Body of pancreas (tissue), 4 donors: ENCODE data around the gene COBLL1. TPM values are rescaled to one million over a fixed set of nuclear protein-coding genes. Genes with fewer than 3 reads are reported as not detected.

ENCODE experiments used
- ATAC-seq: fragments of 150-250 bp; one replicate; pipeline ENCODE4 v1.9.1; 2016
- DNase-seq, 4 donors: peaks; one replicate each; pipeline ENCODE4 v3.0.0-alpha.2; 2019
- H3K27ac ChIP-seq, 4 donors: fragments of 200-600 bp; sonication (generic); 1 replicate in 3 of 4; 2 replicates in 1 of 4; pipeline versions ENCODE4 v1.5.1 to v1.6.1; 2016 to 2019; ENCODE audit warnings: mild to moderate bottlenecking in 1 of 4, mixed read lengths in 1 of 4, moderate library complexity in 1 of 4
- H3K27me3 ChIP-seq, 2 donors: fragments of 200-600 bp; sonication (generic); one replicate each; pipeline ENCODE4 v1.6.0; 2016; ENCODE audit warnings: mild to moderate bottlenecking in 1 of 2
- H3K36me3 ChIP-seq, 2 donors: fragments of 200-600 bp; sonication (generic); replicated peaks in 1 of 2; 2 replicates each; pipeline ENCODE4 v1.5.1; 2016; ENCODE audit warnings: low read depth in 2 of 2; ENCODE audit not compliant: insufficient read depth in 1 of 2
- H3K4me1 ChIP-seq: fragments of 200-600 bp; sonication (generic); one replicate; pipeline ENCODE4 v1.6.0; 2016
- H3K4me3 ChIP-seq, 2 donors: fragments of 200-600 bp; sonication (generic); 1 replicate in 1 of 2; 2 replicates in 1 of 2; pipeline ENCODE4 v1.5.1; 2016 to 2019
- H3K9me3 ChIP-seq, 3 donors: fragments of 200-600 bp; sonication (generic); 1 replicate in 2 of 3; 2 replicates in 1 of 3; pipeline ENCODE4 v1.5.1; 2016
- POLR2A ChIP-seq, 3 donors: fragments of 450-650 bp; IDR thresholded peaks; one replicate each; pipeline ENCODE4 v1.6.1; 2016; ENCODE audit warnings: antibody characterized with exemption in 3 of 3, mild to moderate bottlenecking in 2 of 3
- WGBS, 2 donors: methylation state at CpG; one replicate each; pipeline ENCODE4 v1.1.5; 2017; 5-methylcytosine and 5-hydroxymethylcytosine counted together
- intact Hi-C: fragments of 100-400 bp; cut with DNase I; formaldehyde crosslinking; loops from one replicate; pipeline ENCODE4 v1.15.1; 2023
- total RNA-seq, 2 donors: library from RNA; depleted of rRNA; stranded (reverse); fragments of >200 nt; gene quantifications; one replicate each; pipeline ENCODE4 v1.1.0, GENCODE V29; 2016
- TF ChIP-seq, protein P1 (sequence below), 7 experiments: fragments of 450-650 bp in 4 of 7; fragments of 200-600 bp in 3 of 7; sonication (generic) in 3 of 7; IDR thresholded peaks; one replicate each; pipeline ENCODE4 v1.5.1; 2016 to 2019; ENCODE audit warnings: antibody characterized with exemption in 7 of 7

Gene COBLL1
- total RNA-seq, 2 donors from 2014 or later: 104 to 140 TPM

- no peaks in the 10 kb centered on the region for H3K27me3 ChIP-seq
- no peak for DNase-seq
- 76 to 84% methylated on average over 5 of the region's 5 CpGs for WGBS, 2 donors
- no peak for TF ChIP-seq POLR2A (IDR thresholded peaks at IDR 0.05)
- TF ChIP-seq, protein P1, sequence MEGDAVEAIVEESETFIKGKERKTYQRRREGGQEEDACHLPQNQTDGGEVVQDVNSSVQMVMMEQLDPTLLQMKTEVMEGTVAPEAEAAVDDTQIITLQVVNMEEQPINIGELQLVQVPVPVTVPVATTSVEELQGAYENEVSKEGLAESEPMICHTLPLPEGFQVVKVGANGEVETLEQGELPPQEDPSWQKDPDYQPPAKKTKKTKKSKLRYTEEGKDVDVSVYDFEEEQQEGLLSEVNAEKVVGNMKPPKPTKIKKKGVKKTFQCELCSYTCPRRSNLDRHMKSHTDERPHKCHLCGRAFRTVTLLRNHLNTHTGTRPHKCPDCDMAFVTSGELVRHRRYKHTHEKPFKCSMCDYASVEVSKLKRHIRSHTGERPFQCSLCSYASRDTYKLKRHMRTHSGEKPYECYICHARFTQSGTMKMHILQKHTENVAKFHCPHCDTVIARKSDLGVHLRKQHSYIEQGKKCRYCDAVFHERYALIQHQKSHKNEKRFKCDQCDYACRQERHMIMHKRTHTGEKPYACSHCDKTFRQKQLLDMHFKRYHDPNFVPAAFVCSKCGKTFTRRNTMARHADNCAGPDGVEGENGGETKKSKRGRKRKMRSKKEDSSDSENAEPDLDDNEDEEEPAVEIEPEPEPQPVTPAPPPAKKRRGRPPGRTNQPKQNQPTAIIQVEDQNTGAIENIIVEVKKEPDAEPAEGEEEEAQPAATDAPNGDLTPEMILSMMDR (IDR thresholded peaks at IDR 0.05): no peak
- no peaks in the 10 kb centered on the region for H3K36me3 ChIP-seq
- H3K4me1 ChIP-seq: peaks cover 64% of the 10 kb centered on the region
- H3K27ac ChIP-seq: no peak overlapping the region
- H3K4me3 ChIP-seq: no peak overlapping the region
- intact Hi-C loops: no loop called here
- H3K9me3 ChIP-seq: no peaks in the 10 kb centered on the region
- no peak for ATAC-seq
Measured at GRCh38 chr2:164789968-164790367, 51.7 kb downstream of the COBLL1 start.

- ATAC-seq: no peak
- 74 to 80% methylated on average over 2 of the region's 2 CpGs for WGBS, 2 donors
Measured at GRCh38 chr2:164786787-164787186, 54.8 kb downstream of the COBLL1 start.

GRCh38 chr2:164785457-164785856 lies 56.2 kb downstream of the COBLL1 start:
- no peak overlapping the region for H3K4me3 ChIP-seq
- WGBS, 2 donors: 2 to 17% methylated on average over 1 of the region's 1 CpG
- no peaks in the 10 kb centered on the region for H3K27me3 ChIP-seq
- peaks cover 73% of the 10 kb centered on the region for H3K4me1 ChIP-seq
- DNase-seq (no peak), ATAC-seq (peak; percentile 43)
- H3K9me3 ChIP-seq: no peaks in the 10 kb centered on the region
- H3K27ac ChIP-seq: peak overlapping the region in 1 of 4 donors; percentile 40
- TF ChIP-seq POLR2A (IDR thresholded peaks at IDR 0.05): no peak
- TF ChIP-seq, protein P1 (IDR thresholded peaks at IDR 0.05): no peak
- no peaks in the 10 kb centered on the region for H3K36me3 ChIP-seq
- intact Hi-C loops: no loop called here

More at GRCh38 chr2:164786787-164787186, 54.8 kb downstream of the COBLL1 start:
- Histone ChIP-seq H3K9me3 (no peaks in the 10 kb centered on the region), H3K4me1 (peaks cover 64% of the 10 kb centered on the region), H3K4me3 (no peak overlapping the region), H3K27me3 (no peaks in the 10 kb centered on the region), H3K27ac (no peak overlapping the region), H3K36me3 (no peaks in the 10 kb centered on the region)
- DNase-seq: no peak
- no peak for TF ChIP-seq POLR2A (IDR thresholded peaks at IDR 0.05)
- TF ChIP-seq, protein P1 (IDR thresholded peaks at IDR 0.05): no peak
- intact Hi-C loops: no loop called here

DNA sequence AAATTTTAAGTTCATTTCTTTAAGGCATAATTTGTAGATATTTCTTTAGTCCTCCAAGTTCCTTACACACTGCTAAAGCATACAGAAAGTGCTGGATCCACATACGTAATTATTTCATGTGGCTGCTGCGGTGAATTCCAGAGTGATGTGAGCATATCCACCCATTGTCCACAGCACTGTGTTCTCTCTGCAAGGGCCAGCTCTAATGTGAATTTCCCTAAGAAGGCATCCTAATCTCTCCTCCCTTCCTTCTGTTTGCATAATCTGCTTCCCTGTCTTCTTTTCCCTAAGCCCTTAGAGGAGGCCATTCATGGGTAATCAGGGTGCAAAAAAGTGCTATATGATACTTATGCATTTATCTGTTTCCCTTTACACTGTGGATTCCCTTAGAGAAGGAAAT lies 57.2 kb downstream of the COBLL1 start:
- no peaks in the 10 kb centered on the region for H3K27me3 ChIP-seq
- peaks cover 65% of the 10 kb centered on the region for H3K4me1 ChIP-seq
- intact Hi-C loops: no loop called here
- no peak for ATAC-seq
- H3K9me3 ChIP-seq: no peaks in the 10 kb centered on the region
- peak overlapping the region in 1 of 4 donors; percentile 5 for H3K27ac ChIP-seq
- no peak overlapping the region for H3K4me3 ChIP-seq
- no peaks in the 10 kb centered on the region for H3K36me3 ChIP-seq
- WGBS, 2 donors: 81 to 91% methylated on average over 2 of the region's 2 CpGs
- TF ChIP-seq, protein P1 (IDR thresholded peaks at IDR 0.05): no peak
- TF ChIP-seq POLR2A (IDR thresholded peaks at IDR 0.05): no peak
- DNase-seq: no peak

DNA sequence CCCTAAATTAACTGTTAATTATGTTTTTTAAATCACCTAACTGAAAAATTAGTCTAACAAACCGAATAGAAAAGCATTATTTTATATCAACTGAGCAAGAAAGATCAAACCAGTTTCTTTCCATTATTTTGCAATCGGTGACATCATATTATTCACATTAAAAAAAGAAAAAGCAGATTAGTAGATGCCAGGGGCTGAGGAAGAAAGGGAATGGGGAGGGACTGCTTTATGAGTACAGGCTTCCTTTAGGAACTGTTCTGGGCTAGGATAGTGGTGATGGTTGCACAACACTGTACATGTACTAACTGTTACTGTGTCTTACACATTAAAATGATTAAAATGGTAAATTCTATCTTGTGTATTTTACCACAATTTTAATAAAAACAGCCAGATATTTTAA lies 59.3 kb downstream of the COBLL1 start:
- H3K9me3 ChIP-seq: no peaks in the 10 kb centered on the region
- TF ChIP-seq, protein P1 (IDR thresholded peaks at IDR 0.05): no peak
- TF ChIP-seq POLR2A (IDR thresholded peaks at IDR 0.05): no peak
- H3K27ac ChIP-seq: no peak overlapping the region
- no peak overlapping the region for H3K4me3 ChIP-seq
- DNase-seq: peak in 1 of 4 donors; percentile 21
- H3K4me1 ChIP-seq: peaks cover 76% of the 10 kb centered on the region
- intact Hi-C loops: no loop called here
- ATAC-seq: peak; percentile 67
- no peaks in the 10 kb centered on the region for H3K27me3 ChIP-seq
- no peaks in the 10 kb centered on the region for H3K36me3 ChIP-seq
- 48 to 63% methylated on average over 2 of the region's 2 CpGs for WGBS, 2 donors
